Measurements from ENCODE around the gene ZNG1B. TPM values are rescaled to one million over a fixed set of nuclear protein-coding genes. Genes with fewer than 3 reads are reported as not detected.
"Not testable (repeated sequence)": the region's sequence is repeated elsewhere in the genome, so short reads cannot be mapped to it uniquely, and the experiment has no call there.

ZNG1B gene
- total RNA-seq, 1 donor = 29.4 TPM

- DNase-seq (ENCODE audit: low read depth); H3K4me3 ChIP-seq (ENCODE audit: low read depth, low read length): not testable (repeated sequence)
These were observed 60.9 kb downstream of the ZNG1B start, which contains the start of gene FOXD4L1 for GRCh38 chr2:113498365-113498764. Gene FOXD4L1 (plus strand): TSS chr2:113498665. CDS start chr2:113499257, 592 bp downstream.

GRCh38 chr2:113499019-113499885 is 61.8 kb downstream of the ZNG1B start:
- not testable (repeated sequence) for DNase-seq (ENCODE audit: low read depth); H3K4me3 ChIP-seq (ENCODE audit: low read depth, low read length)

GRCh38 chr2:113499886-113500722 is 62.6 kb downstream of the ZNG1B start:
- not testable (repeated sequence) for H3K4me3 ChIP-seq (ENCODE audit: low read depth, low read length); DNase-seq (ENCODE audit: low read depth)

GRCh38 chr2:113500723-113501038 is 63.2 kb downstream of the ZNG1B start:
- not testable (repeated sequence) for H3K4me3 ChIP-seq (ENCODE audit: low read depth, low read length); DNase-seq (ENCODE audit: low read depth)

GRCh38 chr2:113502216-113503093 is 65.0 kb downstream of the ZNG1B start:
- DNase-seq (ENCODE audit: low read depth) = not testable (repeated sequence)
- peak overlapping the region; percentile 47 for H3K4me3 ChIP-seq (ENCODE audit: low read depth, low read length)

DNA sequence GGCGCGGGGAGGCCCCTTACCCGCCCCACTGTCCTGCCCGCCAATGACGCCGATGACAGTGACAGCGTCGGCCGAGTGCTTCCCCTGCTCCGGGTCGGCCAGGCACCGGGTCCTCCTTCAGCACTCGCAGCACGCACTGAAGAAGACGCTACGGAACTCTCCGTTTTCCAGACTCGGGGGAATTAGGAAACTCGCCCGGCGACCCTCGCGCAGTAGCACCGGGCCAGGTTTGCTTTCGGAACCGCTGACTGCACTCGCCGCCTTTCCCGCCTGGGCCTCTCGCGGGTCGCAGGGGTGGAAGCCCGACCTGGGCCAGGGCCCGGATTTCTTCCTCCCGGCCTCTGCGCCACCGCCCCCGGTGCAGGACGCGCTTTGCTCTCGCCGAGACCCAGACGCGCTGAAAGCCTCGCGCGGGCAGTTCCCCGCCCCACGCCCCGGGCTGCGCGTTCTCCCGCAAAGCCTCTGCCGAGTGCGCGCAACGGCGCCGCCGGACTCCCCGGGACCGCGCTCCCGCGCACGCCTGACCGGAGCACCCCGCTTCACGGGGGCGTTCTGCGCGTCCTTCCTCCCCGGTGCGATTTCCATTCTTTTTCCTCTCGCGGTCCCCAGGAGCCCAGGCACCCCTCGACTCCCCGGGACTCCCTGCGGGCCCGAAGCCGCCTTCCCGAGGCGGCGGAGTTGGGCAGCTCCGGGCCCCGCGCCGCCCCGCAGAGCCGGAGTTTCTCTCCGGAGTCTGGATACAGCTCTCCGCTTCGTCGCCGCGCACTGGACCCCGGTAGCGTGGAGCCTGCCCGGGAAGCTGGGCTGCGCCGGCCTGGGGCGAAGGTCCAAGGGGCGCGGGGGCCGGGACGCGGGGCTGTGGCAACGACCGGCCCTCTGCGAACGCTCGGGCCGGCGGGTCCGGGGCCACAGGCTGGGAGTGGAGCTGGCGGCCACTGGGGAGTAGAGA is 65.9 kb downstream of the ZNG1B start:
- DNase-seq (ENCODE audit: low read depth) = peak; percentile 2
- H3K4me3 ChIP-seq (ENCODE audit: low read depth, low read length) = peak overlapping the region; percentile 47

- H3K4me3 ChIP-seq (ENCODE audit: low read depth, low read length); DNase-seq (ENCODE audit: low read depth): not testable (repeated sequence)
These were observed 66.6 kb downstream of the ZNG1B start for GRCh38 chr2:113504081-113504480.

- DNase-seq (ENCODE audit: low read depth); H3K4me3 ChIP-seq (ENCODE audit: low read depth, low read length): not testable (repeated sequence)
These were observed 70.1 kb downstream of the ZNG1B start for GRCh38 chr2:113507394-113508140.

DNA sequence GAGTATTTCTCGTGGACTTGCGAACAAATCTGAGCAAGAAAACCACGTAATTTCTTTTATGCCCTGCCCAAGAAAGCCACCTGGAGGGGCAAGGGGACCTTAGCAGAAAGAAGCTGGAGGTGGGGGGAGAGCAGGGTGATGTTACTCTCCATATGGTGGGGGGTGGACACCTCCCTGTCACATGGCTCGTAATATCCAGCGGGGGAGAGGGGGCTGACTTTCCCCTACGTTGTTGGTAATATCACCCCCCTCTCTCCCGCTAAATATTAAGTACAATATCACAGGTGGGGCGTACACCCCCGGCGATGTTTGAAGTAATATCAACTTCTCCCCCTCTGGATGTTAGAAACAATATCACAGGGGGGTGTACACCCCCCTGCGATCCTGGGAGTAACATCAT is 70.7 kb downstream of the ZNG1B start:
- DNase-seq (ENCODE audit: low read depth); H3K4me3 ChIP-seq (ENCODE audit: low read depth, low read length): not testable (repeated sequence)

DNA sequence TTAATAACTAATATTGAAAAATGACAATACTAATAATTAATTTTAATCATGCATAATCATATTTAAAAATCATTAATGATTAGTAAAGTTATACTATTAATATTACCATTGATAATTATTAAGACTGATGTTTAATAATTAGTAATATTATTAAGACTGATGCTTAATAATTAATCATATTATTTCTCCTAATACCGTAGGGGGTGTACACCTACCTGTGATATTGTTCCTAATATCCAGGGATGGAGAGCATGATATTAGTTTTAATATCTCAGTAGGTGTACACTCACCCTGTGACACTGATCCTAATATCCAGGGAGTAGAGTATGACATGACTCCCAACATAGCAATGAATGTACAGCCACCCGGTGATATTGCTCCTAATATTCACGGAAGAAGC is 73.4 kb downstream of the ZNG1B start:
- H3K4me3 ChIP-seq (ENCODE audit: low read depth, low read length) = not testable (repeated sequence)

DNA sequence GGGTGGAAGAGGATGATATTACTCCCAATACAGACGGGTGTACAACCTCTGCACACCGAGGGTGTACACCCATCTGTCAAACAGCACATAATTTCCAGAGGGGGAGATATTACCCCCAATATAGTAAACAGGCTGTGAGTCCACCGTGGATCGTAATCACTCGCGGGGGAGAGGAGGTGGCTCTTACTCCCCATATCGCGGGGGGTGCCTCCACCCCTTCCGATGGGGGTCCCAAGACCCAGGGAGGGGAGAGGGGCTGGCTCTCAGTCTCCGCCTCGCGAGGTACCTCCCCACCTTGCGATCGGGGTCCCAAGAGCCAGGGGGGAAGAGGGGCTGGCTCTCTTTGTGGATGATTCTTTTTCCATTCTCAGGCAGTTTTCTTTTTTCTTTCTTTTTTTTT is 74.4 kb downstream of the ZNG1B start:
- not testable (repeated sequence) for H3K4me3 ChIP-seq (ENCODE audit: low read depth, low read length)

More for the DNA sequence above, 73.4 kb downstream of the ZNG1B start:
- DNase-seq (ENCODE audit: low read depth) = not testable (repeated sequence)

GRCh38 chr2:113515457-113515856 is 78.0 kb downstream of the ZNG1B start:
- DNase-seq (ENCODE audit: low read depth); H3K4me3 ChIP-seq (ENCODE audit: low read depth, low read length): not testable (repeated sequence)

More for the DNA sequence above, 74.4 kb downstream of the ZNG1B start:
- DNase-seq (ENCODE audit: low read depth) = not testable (repeated sequence)

DNA sequence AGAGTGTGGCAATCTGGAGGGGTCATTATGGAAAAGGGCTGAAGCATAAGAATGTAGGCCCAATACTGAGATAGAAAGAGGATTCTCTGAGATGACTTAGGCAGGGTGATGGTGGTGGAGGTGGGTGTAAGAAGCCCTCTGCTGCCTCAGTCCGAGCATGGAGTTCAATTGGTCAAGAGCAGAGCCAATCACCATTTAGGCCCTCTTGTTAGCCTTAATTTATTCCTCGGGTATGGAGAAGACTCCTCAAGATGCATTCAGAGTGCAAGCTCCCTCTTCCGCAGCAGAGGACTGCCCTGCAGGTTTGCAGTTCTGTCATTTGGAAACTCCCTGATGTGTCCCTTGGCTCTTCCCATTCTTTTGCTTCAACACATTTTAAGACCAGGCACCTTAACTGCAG is 78.5 kb downstream of the ZNG1B start:
- DNase-seq (ENCODE audit: low read depth); H3K4me3 ChIP-seq (ENCODE audit: low read depth, low read length): not testable (repeated sequence)

GRCh38 chr2:113517025-113517424 is 79.5 kb downstream of the ZNG1B start:
- not testable (repeated sequence) for DNase-seq (ENCODE audit: low read depth); H3K4me3 ChIP-seq (ENCODE audit: low read depth, low read length)

GRCh38 chr2:113520837-113521236 is 83.3 kb downstream of the ZNG1B start:
- not testable (repeated sequence) for H3K4me3 ChIP-seq (ENCODE audit: low read depth, low read length)
- peak; percentile 47 for DNase-seq (ENCODE audit: low read depth)

DNA sequence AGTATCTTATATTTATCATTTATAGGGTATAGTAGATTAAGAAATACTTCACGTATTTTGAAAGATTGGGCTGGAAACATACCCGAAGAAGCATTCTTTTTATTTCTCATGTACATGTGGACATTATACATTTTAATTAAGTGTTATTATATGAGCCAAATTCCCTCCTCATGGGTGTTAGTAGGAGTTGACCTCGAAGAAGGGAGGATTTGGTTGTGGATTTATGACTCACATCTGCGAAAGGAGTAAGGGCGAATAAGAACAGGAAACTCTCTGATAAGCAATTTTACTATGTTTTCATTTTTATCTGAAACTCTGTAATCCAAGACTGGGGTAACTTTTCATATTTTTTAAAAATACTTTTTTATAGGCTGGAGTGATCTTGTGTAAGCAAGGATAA is 84.0 kb downstream of the ZNG1B start:
- H3K4me3 ChIP-seq (ENCODE audit: low read depth, low read length) = not testable (repeated sequence)
- peak; percentile 71 for DNase-seq (ENCODE audit: low read depth)

- DNase-seq (ENCODE audit: low read depth); H3K4me3 ChIP-seq (ENCODE audit: low read depth, low read length): not testable (repeated sequence)
These were observed 87.5 kb downstream of the ZNG1B start for GRCh38 chr2:113524986-113525385.

Measured in fibroblast of villous mesenchyme (primary cell).